ENCODE results near the gene M1AP.

DNA sequence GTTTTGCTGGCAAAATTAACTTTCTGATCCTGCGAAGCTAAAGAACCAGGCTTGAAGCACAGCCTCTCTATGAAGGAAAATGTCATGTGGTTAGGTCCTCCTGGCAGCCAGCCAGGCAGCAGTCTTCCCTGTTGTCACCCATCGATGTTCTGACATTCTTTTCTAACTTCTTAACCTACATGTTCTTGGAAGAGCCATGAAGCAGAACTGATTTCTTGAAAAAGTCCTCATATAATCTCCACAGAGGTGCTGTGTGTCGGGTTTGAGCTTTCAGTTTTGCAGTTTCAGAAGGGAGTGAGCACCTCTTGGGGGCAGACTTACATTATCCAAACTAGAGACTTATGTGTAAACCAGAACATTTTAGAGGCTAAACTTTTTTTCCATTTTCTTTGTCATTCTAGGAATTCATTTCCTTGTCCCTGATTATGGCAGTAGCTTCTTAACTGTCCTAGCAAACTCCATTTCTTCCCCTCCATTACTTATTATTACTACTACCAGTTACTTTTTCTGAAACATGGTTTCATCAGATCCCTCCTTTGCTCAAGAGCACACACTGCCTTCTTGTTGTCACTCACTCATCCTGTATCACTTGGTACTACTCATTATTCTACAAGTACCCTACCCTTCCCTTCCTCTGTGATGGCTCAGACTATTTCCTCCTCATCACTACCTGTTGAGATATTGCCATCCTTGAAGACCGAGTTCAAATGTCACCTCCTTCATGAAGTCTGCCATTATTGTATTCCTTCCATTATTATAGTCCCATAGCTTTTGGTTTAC lies 62.5 kb downstream of the M1AP start:
- TF ChIP-seq, protein P1, sequence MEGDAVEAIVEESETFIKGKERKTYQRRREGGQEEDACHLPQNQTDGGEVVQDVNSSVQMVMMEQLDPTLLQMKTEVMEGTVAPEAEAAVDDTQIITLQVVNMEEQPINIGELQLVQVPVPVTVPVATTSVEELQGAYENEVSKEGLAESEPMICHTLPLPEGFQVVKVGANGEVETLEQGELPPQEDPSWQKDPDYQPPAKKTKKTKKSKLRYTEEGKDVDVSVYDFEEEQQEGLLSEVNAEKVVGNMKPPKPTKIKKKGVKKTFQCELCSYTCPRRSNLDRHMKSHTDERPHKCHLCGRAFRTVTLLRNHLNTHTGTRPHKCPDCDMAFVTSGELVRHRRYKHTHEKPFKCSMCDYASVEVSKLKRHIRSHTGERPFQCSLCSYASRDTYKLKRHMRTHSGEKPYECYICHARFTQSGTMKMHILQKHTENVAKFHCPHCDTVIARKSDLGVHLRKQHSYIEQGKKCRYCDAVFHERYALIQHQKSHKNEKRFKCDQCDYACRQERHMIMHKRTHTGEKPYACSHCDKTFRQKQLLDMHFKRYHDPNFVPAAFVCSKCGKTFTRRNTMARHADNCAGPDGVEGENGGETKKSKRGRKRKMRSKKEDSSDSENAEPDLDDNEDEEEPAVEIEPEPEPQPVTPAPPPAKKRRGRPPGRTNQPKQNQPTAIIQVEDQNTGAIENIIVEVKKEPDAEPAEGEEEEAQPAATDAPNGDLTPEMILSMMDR (IDR thresholded peaks at IDR 0.05; ENCODE audit: control extremely low read depth in 1 of 3, insufficient read depth in 1 of 3, low read depth in 1 of 3, low read length in 3 of 3), result no peak
- TF ChIP-seq POLR2AphosphoS5 (IDR thresholded peaks at IDR 0.05; ENCODE audit: low read depth, low read length) (no peak), JUND (IDR thresholded peaks at IDR 0.05; ENCODE audit: low read length) (no peak)
